GM08714 (cell line): ENCODE measurements around the gene SMARCAD1.

Experiments
- H3K4me3 ChIP-seq: fragments of 200-500 bp; sonication (Bioruptor generic); 2 replicates; pipeline ENCODE4 v1.5.1; 2014; ENCODE audit warnings: mild to moderate bottlenecking, low read length, inconsistent platforms
- ZNF274 ChIP-seq: IDR thresholded peaks from 2 replicates; pipeline ENCODE4 v1.6.1; 2012; ENCODE audit warnings: mild to moderate bottlenecking, low read depth, low read length

SMARCAD1 gene, protein sequence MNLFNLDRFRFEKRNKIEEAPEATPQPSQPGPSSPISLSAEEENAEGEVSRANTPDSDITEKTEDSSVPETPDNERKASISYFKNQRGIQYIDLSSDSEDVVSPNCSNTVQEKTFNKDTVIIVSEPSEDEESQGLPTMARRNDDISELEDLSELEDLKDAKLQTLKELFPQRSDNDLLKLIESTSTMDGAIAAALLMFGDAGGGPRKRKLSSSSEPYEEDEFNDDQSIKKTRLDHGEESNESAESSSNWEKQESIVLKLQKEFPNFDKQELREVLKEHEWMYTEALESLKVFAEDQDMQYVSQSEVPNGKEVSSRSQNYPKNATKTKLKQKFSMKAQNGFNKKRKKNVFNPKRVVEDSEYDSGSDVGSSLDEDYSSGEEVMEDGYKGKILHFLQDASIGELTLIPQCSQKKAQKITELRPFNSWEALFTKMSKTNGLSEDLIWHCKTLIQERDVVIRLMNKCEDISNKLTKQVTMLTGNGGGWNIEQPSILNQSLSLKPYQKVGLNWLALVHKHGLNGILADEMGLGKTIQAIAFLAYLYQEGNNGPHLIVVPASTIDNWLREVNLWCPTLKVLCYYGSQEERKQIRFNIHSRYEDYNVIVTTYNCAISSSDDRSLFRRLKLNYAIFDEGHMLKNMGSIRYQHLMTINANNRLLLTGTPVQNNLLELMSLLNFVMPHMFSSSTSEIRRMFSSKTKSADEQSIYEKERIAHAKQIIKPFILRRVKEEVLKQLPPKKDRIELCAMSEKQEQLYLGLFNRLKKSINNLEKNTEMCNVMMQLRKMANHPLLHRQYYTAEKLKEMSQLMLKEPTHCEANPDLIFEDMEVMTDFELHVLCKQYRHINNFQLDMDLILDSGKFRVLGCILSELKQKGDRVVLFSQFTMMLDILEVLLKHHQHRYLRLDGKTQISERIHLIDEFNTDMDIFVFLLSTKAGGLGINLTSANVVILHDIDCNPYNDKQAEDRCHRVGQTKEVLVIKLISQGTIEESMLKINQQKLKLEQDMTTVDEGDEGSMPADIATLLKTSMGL

DNA sequence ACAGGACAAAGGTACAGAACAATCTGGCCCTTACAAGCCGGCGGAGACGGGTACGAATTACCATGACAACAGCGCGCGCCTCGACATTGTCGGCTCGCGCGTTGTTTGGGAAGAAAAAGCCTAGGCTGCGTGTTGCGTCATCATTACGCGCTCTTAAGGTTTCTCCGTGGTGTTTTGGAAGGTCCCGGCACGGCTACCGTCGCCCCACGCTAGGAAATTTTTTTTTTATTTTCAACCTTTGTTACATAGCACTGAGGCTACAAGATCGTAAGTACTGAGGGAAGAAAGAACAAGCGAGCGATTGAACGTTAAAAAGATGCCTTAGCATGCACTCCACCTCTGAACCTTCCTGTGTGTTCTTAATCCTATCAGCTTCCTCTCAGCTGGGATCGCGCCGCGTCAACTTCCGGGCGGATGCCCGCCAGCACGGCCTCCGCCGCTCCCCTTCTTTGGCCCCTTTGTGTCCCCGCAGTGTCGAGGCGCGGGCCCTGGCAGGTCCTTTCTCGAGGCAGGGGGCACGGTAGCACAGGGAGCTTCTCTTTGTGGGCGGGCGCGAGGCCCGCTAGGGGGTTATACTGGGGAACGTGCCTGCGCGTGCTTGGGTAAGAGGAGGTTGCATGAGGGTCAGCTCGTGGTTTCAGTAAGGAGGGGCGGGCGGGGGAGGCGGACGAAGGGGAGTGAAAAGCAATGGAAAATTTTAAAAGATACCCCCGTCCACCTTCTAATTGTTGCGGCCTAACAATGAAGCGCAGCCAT is at the start of gene SMARCAD1:
Gene SMARCAD1 (plus strand): TSS at position 397 of the 756 bp plus-strand sequence. CDS start 530 bp downstream, outside the sequence.
- peak within 1 kb of the TSS; percentile 76 for H3K4me3 ChIP-seq
- no peak for TF ChIP-seq ZNF274

DNA sequence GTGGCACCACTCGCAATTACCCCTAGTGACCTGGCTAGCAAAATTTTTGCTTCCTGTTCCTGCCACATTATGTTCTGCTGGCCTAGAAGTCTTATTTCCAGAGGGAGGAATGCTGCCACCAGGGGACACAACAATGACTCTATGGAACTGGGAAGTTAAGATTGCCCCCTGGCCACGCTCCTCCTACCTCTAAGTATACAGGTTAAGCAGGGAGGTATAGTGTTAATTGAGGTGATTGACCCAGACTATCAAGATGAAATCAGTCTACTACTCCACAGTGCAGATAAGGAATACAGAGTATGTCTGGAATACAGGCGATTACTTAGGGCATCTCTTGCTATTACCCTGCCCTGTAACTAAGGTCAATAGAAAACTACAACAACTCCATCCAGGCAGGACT is 48.8 kb upstream of the SMARCAD1 start:
- TF ChIP-seq ZNF274, result no peak

DNA sequence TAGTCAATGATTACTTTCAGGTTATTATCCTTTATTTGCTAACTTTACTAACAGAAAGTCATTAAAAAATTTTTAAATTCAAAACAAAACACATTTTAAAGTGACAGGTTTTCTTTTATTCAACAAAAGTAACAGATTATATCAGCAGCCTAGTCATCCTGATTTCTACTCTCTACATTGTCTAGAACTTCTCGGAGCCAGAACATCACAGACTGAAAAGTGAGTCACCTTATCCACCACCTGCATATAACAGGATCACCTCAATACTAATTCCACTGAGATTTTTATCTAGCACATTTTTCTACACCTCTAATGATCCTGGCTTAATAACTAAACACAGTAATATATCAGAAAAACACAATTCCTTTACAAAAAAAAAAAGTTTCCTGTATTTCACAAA is 47.9 kb upstream of the SMARCAD1 start:
- TF ChIP-seq ZNF274, result no peak
- no peak overlapping the region for H3K4me3 ChIP-seq

More for the DNA sequence above, 48.8 kb upstream of the SMARCAD1 start:
- H3K4me3 ChIP-seq, result no peak overlapping the region

DNA sequence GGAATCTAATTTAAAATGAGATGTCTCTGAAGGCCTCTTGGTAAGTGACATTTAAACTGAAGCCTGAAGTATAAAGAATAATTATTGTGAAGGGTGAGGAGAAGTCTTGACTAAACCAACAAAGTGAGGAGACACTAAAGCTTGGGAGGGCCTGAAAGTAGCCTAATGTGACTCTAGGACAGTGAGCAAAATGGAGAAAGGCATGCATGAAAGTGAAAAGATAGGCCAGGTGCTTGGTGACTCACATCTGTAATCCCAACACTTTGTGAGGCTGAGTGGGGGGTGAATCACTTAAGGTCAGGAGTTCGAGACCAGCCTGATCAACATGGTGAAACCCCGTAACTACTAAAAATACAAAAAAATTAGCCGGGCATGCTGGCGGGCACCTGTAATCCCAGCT is 46.9 kb upstream of the SMARCAD1 start:
- H3K4me3 ChIP-seq, result no peak overlapping the region
- TF ChIP-seq ZNF274, result no peak

DNA sequence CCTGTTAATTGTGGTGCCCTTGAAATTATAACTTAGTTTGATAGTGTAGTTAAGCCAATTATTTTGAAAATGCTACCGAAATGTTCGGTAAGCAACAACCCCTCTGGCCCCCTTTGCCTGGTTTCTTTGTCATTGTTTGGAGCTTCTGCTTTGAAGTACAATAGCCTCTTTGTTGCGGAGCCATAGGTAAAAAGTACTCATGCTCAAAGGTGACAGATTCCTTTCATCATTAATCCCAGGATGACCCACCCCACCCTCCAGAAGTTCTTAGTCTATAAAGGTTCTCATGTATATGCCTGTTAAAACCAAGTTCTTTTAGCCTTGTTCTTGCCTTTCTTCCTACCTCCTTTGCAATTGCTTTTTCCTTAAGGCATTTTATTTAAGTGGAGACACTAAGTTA is 42.4 kb upstream of the SMARCAD1 start:
- TF ChIP-seq ZNF274, result no peak

DNA sequence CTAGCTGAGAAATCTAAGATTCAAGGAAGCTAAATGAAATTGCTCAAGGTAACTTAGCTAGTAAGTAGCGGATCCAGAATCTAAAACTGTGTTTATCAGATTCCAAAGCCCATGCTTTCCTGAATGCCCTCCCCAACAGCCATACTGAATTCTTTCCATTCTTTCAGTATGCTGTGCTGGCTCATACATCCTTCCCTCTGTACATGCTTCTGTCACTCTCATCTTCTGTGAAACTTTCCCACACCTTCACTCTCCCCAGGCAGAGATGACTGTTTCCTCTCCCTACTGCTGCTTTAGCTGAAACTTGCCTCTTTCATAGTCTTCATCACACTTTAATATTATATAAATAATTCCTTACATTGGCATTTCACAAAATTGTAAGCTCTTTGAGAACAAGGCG is 39.3 kb upstream of the SMARCAD1 start:
- H3K4me3 ChIP-seq, result no peak overlapping the region
- no peak for TF ChIP-seq ZNF274

More for the DNA sequence above, 42.4 kb upstream of the SMARCAD1 start:
- H3K4me3 ChIP-seq, result no peak overlapping the region

DNA sequence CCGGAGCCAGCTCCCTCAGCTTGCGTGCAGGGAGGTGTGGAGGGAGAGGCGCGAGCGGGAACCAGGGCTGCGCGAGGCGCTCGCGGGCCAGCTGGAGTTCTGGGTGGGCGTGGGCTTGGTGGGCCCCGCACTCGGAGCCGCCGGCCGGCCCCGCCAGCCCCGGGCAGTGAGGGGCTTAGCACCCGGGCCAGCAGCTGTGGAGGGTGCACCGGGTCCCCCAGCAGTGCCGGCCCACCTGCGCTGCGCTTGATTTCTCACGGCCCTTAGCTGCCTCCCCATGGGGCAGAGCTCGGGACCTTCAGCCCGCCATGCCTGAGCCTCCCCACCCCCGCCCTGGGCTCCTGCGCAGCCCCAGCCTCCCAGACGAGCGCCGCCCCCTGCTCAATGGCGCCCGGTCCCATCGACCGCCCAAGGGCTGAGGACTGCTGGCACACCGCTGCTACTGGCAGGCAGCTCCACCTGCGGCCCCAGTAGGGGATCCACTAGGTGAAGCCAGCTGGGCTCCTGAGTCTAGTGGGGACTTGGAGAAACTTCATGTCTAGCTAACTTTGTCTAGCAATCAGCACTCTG is 37.8 kb upstream of the SMARCAD1 start:
- H3K4me3 ChIP-seq, result no peak overlapping the region
- no peak for TF ChIP-seq ZNF274

DNA sequence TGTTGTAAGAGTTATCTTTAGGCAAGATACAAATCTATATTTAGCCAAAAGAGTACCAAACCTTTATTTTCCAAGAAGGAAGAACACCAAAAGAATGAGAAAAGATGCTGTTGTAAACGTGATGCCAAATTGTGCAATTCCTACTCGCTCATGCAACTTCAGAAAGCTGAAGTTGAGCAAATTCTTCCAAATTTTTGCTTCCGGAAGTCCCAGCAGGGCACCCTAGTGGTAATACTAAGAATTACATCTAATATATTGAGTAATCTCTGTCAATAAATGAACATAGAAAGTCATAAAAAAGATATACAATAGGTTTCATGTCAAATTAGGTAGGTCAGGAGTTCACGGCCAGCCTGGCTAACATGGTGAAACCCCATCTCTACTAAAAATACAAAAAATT is 36.0 kb upstream of the SMARCAD1 start:
- TF ChIP-seq ZNF274, result no peak
- H3K4me3 ChIP-seq, result no peak overlapping the region

DNA sequence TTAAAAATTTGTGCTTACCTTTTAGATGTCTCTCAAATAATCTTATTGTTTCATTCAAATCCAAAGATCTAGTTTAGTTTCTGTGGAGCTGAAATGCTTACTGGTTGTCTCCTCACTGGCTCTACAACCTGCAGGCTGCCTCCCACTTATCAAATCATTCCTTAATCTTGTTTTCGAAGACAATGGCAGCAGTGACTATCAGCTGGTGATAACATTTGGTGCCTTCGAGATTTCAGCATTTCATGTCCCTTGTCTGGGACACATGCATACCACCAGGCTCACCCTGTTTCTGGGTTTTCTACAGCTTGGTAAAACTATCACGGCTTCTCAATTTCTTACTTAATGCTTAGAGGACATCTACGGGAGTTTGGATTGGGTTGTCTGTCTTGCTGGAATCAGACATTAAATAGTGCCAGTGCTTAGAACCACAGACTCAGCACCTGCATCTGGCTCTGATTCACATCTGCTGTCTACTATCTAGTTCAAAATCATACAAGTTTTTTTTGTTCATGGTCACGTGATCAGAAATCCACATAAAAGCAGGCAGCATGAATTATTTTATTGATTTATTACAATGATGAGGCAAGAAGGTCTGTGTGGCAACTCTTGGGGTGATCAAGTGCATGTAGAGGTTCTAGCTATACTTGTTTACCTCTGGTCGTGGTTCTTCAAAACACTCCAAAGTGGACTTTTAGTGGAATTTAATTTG is 32.0 kb upstream of the SMARCAD1 start:
- H3K4me3 ChIP-seq, result no peak overlapping the region
- TF ChIP-seq ZNF274, result no peak

DNA sequence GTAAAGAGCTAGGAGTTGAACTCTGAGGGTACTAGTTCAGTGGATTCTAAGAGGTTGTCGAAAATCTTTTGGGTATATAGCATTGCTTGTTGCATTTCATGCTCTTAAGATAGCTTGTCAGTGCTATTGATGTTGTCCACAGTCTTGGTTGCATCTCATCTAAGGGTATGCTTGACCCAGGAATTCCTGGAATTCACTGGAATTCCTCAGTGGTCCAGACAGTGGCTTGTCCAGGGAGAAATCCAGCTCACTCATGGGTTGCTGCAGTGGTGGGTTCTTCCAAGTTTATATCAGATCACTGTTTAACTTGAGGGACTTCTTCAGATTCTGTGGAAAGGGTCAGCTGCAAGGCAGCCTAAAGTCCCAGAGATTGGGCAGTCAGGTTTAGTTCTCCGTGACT is 29.8 kb upstream of the SMARCAD1 start:
- no peak for TF ChIP-seq ZNF274
- H3K4me3 ChIP-seq, result no peak overlapping the region

DNA sequence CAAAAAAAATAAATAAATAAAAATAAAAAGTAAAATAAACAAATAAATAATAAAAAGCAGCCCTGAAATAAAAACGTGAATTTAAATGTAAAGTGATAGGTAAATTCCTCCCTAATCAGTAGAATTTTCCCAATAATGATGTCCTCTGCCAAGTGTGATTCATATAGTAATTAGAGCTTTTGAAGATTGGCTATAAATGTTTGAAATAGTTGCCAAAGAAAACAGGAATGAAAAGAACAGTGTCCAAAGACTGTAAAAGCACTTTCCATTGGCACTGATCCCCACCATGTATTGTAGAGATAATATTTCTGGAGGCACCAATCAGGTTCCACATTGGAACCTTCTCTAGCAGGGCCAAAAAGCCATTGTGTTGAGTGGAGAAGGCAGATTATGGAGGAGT is 25.9 kb upstream of the SMARCAD1 start:
- TF ChIP-seq ZNF274, result no peak

DNA sequence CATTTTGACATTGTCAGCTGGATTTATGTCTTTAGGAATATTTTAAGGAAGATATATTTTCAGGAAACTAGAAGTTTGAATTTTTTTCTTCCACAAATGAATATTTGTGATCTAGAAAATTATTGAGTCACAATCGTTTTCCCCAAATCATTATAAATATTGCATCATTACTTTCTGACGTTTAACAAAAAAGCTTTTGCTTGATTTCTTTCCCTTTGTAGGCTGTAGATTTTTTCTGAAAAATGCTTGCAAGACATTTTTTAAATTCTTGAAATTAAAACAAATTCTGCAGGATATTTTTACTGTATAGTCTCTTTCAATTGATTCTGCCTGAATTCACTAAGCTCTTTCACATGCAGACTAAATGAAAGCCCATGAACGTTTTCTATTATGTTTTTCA is 4.9 kb upstream of the SMARCAD1 start:
- no peak overlapping the region for H3K4me3 ChIP-seq
- TF ChIP-seq ZNF274, result no peak

More for the DNA sequence above, 25.9 kb upstream of the SMARCAD1 start:
- H3K4me3 ChIP-seq, result no peak overlapping the region

DNA sequence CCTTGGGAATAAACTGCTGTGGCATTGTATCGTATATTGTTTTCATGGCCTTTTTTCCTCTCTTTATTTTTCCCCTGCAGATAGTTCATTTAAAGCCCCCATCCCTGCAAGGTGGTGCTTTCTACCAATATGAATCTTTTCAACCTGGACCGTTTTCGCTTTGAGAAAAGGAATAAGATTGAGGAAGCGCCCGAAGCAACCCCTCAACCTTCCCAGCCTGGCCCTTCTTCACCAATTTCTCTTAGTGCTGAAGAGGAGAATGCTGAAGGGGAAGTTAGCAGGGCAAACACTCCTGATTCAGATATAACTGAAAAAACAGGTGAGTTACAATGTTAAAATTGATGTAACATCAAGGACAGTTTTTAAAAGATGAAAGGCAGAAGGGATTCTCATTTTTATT is 601 bp downstream of the SMARCAD1 start:
- peak overlapping the region; percentile 76 for H3K4me3 ChIP-seq
- no peak for TF ChIP-seq ZNF274
